8988T (cell line): ENCODE data around the gene PSMC2.
"Not testable (repeated sequence)": the region's sequence is repeated elsewhere in the genome, so short reads cannot be mapped to it uniquely, and the experiment has no call there.

Experiments
- DNase-seq: peaks from one replicate; pipeline ENCODE4 v3.0.0; 2011

PSMC2 gene

DNA sequence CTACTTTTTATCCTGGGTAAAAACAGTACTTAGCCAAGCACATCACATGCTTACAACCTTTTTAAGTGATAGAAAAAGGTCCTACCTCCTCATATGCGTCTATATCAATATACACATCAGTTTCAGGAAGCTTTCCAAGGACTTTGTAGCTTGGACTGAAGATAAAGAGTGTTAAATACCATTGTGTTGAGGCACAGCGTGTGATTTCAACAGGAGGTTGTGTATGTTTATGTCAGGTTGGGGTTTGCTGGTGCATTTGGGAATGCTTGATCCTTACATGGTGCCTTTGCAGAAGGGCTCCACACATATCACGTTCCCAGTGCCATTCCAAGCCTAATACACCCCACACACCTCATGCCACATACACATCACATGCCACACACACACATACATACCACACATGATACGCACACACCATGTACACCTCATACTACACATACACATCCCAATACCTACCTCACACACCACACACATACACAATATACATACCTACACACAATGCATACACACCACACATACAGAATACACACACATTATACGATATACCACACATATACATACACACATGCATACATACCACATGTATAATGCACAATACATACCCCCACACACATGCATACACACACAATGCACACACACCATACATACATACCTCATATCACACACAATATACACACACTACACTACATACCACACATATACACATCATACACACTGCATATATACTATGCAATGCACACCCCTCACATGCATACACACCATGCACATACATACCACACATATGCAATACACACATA lies 33.1 kb downstream of the PSMC2 start:
- no peak for DNase-seq

DNA sequence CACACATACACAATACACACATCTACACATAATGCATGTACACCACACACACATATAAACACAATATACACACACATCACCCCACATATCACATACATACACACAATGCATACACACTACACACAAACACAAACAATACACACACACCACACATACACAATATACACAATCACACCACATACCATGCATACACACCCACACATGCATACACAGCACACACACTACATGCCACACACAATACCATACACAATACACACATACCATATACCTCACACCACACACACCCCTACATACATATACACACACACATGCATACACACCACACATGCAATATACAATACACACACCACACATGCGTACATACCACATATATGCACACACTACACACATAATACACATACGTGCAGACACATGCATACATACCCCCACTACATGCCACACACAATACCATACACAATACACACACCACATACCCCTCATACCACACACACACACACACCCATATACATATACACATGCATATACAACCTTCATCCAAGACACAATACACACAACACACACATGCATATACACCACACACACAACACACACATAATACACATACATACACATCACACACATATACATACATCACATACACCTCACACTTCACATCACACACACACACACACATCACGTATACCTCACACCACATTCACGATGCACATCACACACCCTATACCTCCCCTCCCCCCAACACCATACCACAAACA lies 34.0 kb downstream of the PSMC2 start:
- no peak for DNase-seq

DNA sequence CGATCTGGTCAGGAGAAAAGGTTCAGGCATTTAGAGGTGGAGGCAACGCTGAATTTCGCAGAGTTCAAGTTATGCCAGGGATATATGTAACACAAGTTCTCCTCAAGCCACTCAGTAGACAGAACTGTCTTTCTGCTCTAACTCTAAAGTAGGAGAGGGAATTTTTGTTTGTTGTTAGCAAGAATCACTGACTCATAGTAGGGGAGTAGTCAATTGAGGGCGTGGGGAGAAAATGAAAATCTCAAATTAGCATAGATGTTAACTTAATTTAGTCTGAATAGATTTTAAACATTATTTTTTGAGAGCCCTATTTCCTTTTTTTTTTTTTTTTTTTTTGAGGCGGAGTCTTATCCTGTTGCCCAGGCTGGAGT lies 34.6 kb downstream of the PSMC2 start:
- DNase-seq = no peak

DNA sequence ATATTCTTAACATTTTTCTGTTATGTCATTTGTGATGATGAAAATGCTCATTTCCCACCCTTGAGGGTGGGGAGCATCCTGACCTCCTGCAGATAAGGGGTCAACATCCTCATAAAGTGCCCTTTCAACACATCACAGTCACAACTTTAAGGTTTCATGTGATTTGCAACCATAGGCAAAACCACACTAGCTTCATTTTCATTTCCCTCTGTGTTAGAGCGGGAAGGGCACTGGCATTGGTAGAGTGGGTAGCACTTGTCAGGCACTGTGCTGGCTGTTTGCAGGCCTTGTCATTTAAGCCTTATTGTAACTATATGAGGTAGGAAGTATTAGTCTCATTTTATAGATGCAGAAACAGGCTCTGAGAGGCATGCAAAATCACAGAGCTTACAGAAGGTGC lies 39.8 kb downstream of the PSMC2 start:
- no peak for DNase-seq

DNA sequence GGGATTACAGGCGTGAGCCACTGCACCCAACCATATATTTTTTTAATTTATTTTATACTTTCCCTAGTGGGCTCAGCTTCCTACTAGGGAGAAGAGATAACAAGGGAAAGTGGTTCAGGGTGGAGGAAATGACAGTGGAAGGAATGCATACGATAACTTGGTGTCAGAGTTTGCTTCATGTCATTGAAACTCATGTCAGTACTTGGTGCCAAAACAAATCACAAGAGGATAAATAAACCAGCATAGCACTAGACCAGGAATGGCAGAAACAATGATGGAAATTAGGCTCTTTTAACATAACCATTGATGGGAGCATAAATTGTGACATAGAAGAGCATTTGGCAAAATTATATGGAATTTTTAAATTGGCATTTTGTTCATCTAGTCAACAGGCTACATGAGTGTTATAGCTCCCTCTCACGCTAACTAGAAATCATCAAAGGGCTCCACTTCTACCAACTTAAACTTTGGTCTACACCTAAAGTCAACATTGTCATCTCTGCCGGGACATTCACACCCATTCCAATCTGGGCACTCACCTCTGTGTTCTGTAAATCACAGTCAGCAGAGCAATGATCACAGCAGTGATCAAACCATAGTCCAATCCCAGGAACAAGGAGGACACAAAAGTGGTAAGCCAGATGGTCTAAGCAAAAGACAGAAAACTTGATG lies 41.2 kb downstream of the PSMC2 start:
- DNase-seq = no peak

DNA sequence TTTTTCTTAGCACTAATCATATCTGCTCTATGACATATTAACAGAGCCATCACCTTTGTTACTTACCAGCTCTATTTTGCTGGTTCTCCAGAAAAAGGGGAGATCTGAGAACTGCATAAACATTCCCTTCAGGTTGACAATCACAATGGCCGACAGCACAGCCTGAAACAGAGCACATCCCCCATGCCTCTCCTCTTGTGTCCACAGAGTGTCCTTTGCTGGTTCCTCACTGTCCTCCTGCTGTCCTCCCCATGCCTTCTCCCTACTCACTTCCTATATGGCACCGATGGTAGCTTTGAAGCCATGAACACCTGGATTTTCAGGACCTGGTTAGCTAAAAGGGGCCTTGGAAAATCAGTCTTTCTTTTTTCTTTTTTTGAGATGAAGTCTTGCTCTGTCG lies 41.8 kb downstream of the PSMC2 start:
- DNase-seq = no peak

DNA sequence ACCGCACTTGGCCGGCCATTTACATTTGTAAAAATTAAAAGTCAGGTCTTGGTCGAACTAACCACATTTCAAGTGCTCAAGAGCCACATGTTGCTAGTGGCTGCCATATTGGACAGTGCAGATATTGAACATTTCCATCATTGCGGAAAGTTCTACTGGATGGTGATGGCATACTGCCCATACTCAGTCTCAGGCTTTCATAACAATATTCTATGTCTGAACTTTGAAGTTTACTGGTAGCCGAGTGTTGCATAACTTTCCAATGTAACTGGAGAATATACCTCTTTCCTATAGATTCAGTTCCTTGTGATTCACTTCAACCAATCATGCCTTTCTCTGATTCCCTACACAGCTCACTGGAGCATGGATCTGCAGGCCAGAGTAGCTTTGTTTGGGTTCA lies 43.7 kb downstream of the PSMC2 start:
- no peak for DNase-seq

DNA sequence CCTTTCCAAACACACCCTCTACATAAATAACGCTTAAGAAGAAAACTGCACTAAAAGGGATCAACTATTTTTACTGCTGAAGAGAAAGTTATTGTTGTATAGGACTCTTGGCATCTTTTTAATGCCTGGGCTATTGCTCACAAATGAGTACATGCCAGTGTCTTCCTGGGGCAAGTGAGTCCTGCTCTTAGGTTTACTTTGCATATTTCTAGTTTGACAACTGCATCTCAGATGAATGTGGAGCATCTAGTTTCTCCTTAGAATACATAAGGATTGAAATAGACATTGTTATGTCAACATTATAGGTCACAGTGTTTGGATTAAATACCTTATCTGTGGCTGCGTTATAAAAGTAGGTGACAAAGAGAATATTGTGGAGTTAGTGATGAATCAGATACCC lies 44.5 kb downstream of the PSMC2 start:
- DNase-seq = no peak

DNA sequence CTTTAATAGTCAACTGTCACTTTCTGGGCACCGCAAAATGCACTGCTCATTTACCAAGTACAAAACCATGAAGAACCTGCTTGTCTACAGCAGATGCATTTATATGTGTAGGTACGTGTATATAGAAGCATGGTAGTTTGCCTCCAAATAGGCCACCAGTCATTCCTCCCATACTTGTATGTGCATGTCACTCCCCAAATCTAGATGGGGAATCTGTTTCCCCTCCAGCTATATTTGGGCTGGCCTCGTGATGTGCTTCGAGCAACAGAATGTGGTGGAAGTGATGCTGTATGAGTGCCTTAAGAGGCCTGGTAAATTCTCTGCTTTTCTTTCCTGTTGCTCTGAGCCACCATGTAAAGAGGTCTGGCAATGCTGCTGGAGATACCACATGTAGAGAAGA lies 47.1 kb downstream of the PSMC2 start:
- DNase-seq = no peak

DNA sequence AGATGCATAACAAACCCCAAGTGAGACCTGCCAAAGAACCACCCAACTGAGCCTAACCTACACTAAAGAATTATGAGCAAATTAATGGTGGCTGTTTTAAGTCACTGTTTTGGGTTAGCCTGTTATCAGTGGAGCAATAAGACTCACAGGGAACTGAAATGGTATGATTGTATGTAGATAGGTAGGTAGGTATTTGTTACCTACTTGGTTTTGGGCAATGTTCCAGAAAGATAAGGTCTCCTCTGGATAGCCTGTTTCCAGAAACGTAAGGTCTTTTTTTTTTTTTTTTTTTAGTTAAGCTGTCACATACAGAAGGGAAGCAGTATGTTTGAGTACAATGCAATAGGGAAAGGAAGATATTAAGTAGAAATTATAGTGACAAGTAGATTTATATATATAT lies 47.6 kb downstream of the PSMC2 start:
- DNase-seq = no peak

DNA sequence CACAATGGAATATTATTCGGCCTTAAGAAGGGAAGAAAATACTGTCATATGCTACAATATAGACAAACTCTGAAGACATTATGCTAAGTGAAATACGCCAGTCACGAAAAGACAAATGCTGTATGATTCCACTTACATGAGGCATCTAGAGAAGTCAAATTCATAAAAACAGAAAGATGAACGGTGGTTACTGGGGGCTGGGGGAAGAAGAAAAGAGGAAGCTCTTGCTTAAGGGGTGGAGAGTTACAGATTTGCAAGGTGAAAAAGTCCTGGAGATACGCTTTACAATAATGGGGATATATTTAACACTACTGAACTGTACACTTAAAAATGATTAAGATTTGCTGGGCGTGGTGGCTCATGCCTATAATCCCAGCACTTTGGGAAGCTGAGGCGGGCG lies 49.0 kb downstream of the PSMC2 start:
- no peak for DNase-seq

DNA sequence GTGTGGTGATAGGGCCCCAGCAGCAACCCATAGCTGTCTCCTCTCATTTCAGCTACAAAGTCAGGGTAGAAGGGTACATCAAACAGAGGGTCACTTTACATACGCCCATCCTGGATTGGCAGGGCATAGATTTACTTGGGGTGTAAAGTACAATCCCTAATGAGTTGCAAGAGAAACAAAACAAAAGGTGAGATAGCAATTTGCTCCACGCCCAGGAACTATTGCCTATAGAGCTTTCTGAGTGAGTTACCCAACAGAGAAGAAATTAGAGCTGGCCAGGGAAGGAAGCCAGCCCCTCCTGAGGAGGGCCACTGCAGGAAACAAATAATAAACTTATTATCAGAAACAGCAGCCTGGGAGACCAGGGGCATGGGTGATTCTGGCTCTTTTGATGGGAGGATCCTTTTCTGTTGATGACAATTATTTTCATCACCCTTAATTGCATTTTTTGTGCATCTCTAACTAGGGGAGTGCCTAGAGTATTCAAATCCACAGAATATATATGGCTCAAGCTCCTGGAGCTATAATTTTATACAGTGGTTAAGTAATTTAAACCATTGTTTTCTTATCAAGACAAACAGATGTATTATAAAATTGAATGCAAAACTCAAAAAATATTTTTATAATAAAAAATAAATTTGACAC lies 51.2 kb downstream of the PSMC2 start:
- DNase-seq = no peak

DNA sequence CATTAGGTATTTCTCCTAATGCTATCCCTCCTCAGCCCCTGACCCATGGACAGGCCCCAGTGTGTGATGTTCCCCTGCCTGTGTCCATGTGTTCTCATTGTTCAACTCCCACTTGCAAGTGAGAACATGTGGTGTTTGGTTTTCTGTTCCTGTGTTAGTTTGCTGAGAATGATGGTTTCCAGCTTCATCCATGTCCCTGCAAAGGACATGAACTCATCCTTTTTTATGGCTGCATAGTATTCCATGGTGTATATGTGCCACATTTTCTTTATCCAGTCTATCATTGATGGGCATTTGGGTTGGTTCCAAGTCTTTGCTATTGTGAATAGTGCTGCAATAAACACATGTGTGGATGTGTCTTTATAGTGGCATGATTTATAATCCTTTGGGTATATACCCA lies 52.2 kb downstream of the PSMC2 start:
- DNase-seq = not testable (repeated sequence)

DNA sequence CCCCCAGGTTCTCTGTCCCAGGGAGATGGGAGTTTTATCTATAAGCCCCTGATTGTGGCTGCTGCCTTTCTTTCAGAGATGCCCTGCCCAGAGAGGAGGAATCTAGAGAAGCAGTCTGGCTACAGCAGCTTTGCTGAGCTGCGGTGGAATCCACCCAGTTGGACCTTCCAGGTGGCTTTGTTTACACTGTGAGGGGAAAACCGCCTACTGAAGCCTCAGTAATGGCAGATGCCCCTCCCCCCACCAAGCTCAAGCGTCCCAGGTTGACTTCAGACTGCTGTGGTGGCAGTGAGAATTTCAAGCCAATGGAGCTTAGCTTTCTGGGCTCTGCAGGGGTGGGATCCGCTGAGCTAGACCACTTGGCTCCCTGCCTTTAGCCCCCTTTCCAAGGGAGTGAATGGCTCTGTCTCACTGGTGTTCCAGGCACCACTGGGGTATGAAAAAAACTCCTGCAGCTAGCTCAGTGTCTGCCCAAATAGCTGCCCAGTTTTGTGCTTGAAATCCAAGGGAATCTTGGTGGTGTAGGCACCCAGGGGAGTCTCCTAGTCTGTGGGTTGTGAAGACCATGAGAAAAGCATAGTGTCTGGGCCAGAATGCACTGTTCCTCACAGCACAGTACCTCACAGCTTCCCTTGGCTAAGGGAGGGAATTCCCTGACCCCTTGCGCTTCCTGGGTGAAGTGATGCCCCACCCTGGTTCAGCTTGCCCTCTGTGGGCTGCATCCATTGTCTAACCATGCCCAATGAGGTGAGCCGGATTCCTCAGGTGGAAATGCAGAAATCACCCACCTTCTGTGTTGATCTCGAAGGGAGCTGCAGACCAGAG lies 58.6 kb downstream of the PSMC2 start:
- DNase-seq = not testable (repeated sequence)

DNA sequence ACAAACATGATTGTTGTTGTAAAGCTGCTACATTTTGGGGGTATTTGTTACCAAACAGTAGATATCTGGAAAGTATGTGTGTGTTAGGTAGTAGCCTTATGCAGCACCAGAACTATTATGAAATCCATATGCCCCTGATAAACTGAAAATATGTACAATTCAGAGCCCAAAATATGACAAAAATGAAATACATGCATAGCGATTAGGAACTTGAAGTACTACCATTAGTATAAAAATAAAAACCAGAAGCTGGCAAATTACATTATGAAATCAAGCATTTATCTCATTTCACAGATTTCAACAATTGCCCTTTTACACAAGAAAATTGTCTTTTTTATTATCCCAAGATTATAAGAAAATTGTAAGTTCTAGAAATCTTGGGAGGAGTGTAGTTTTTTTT lies 64.7 kb downstream of the PSMC2 start:
- DNase-seq = no peak

DNA sequence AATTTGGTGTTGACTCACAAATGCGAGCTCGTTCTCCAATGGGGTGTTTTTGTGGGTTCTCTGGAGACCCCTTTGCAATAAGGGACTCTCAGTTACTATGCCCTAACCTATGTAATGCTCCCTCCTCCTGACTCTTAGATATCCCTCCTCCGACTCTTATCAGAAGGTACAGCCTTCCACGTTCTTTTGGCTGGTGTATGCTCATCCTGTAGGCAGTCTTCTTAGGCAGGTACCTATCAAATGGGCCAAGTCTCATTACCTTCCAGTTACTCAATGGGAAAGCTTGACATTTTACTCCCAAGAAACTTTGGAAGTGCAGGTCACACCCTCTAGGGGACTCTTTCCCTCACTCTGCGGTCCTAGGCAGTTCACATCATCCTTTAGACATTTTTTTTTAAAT lies 66.0 kb downstream of the PSMC2 start:
- no peak for DNase-seq

DNA sequence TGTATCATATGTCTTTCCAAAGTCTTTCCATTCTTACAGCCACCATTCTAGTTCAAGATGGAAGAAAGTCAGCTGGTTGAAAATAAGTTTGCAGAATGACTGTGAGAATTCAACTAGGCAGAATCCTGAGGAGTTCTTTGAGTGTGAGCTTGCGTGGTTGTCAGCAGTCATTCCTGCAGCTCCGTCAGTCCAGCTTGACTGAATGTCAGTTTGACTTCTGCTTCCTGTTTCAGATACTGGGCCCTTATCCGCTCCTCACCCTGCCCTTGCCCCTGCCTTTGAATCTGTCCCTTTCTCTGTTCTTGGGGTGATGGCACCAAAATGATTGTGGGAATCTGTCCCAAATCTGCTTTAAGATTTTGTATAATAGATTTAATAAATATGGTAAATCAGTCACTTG lies 70.8 kb downstream of the PSMC2 start:
- DNase-seq = no peak
